Measurements from ENCODE around the gene ZNF536. TPM values are rescaled to one million over a fixed set of nuclear protein-coding genes. Genes with fewer than 3 reads are reported as not detected.

ZNF536 gene
- total RNA-seq, 1 experiment from 2014 or later = 2.9 TPM

- POLR2A ChIA-PET (ENCODE audit: low non-redundant PET) = no interaction called here
- Histone ChIP-seq H3K4me3 (ENCODE audit: low read depth, low read length, poor library complexity, severe bottlenecking) (no peak overlapping the region), H3K36me3 (ENCODE audit: insufficient read depth, low read length, poor library complexity, severe bottlenecking) (no peaks in the 10 kb centered on the region), H3K4me1 (ENCODE audit: insufficient read depth, low read length, poor library complexity, severe bottlenecking) (peaks cover 9% of the 10 kb centered on the region), H3K9me3 (ENCODE audit: low read depth, low read length, poor library complexity, severe bottlenecking) (no peaks in the 10 kb centered on the region), H3K27me3 (replicated peaks; ENCODE audit: insufficient read depth, low read depth, low read length, poor library complexity) (no peaks in the 10 kb centered on the region), H3K27ac (ENCODE audit: low read depth, low read length, poor library complexity, severe bottlenecking) (no peak overlapping the region)
- intact Hi-C loops (cut with micrococcal nuclease; ENCODE audit: unreplicated experiment) = no loop called here
- TF ChIP-seq EZH2 (IDR thresholded peaks at IDR 0.05; ENCODE audit: borderline replicate concordance, low read depth, low read length, poor library complexity, severe bottlenecking) = no peak
- no peak for TF ChIP-seq CTCF (conservative IDR thresholded peaks at IDR 0.05; ENCODE audit: low read depth, low read length)
- BruUV-seq (replicated peaks) = no TSS peak
- DNase-seq (ENCODE audit: low spot score) = no peak
- CTCF ChIA-PET = no interaction called here
These were observed 30.5 kb upstream of the ZNF536 start for GRCh38 chr19:30341611-30342201.

- intact Hi-C loops (cut with micrococcal nuclease; ENCODE audit: unreplicated experiment) = no loop called here
- H3K4me3 ChIP-seq (ENCODE audit: low read depth, low read length, poor library complexity, severe bottlenecking) = no peak overlapping the region
- ChIA-PET POLR2A (ENCODE audit: low non-redundant PET) (no interaction called here), CTCF (no interaction called here)
- H3K27me3 ChIP-seq (replicated peaks; ENCODE audit: insufficient read depth, low read depth, low read length, poor library complexity) = no peaks in the 10 kb centered on the region
- no peak overlapping the region for H3K27ac ChIP-seq (ENCODE audit: low read depth, low read length, poor library complexity, severe bottlenecking)
- no TSS peak for BruUV-seq (replicated peaks)
- H3K36me3 ChIP-seq (ENCODE audit: insufficient read depth, low read length, poor library complexity, severe bottlenecking) = no peaks in the 10 kb centered on the region
- H3K9me3 ChIP-seq (ENCODE audit: low read depth, low read length, poor library complexity, severe bottlenecking) = no peaks in the 10 kb centered on the region
- TF ChIP-seq CTCF (conservative IDR thresholded peaks at IDR 0.05; ENCODE audit: low read depth, low read length) = no peak
- no peak for TF ChIP-seq EZH2 (IDR thresholded peaks at IDR 0.05; ENCODE audit: borderline replicate concordance, low read depth, low read length, poor library complexity, severe bottlenecking)
- H3K4me1 ChIP-seq (ENCODE audit: insufficient read depth, low read length, poor library complexity, severe bottlenecking) = peaks cover 9% of the 10 kb centered on the region
- DNase-seq (ENCODE audit: low spot score) = no peak
These were observed 29.3 kb upstream of the ZNF536 start for GRCh38 chr19:30342901-30343300.

GRCh38 chr19:30344446-30345425 is 27.4 kb upstream of the ZNF536 start:
- ChIA-PET POLR2A (ENCODE audit: low non-redundant PET) (no interaction called here), CTCF (no interaction called here)
- TF ChIP-seq EZH2 (IDR thresholded peaks at IDR 0.05; ENCODE audit: borderline replicate concordance, low read depth, low read length, poor library complexity, severe bottlenecking) (no peak), CTCF (conservative IDR thresholded peaks at IDR 0.05; ENCODE audit: low read depth, low read length) (no peak)
- Histone ChIP-seq H3K27ac (ENCODE audit: low read depth, low read length, poor library complexity, severe bottlenecking) (no peak overlapping the region), H3K4me1 (ENCODE audit: insufficient read depth, low read length, poor library complexity, severe bottlenecking) (peaks cover 9% of the 10 kb centered on the region), H3K9me3 (ENCODE audit: low read depth, low read length, poor library complexity, severe bottlenecking) (no peaks in the 10 kb centered on the region), H3K27me3 (replicated peaks; ENCODE audit: insufficient read depth, low read depth, low read length, poor library complexity) (no peaks in the 10 kb centered on the region), H3K36me3 (ENCODE audit: insufficient read depth, low read length, poor library complexity, severe bottlenecking) (no peaks in the 10 kb centered on the region), H3K4me3 (ENCODE audit: low read depth, low read length, poor library complexity, severe bottlenecking) (no peak overlapping the region)
- intact Hi-C loops (cut with micrococcal nuclease; ENCODE audit: unreplicated experiment) = no loop called here
- DNase-seq (ENCODE audit: low spot score) = peak; percentile 15
- BruUV-seq (replicated peaks) = no TSS peak
